ENCODE data around the gene IFT80.
"Not testable (repeated sequence)": the region's sequence is repeated elsewhere in the genome, so short reads cannot be mapped to it uniquely, and the experiment has no call there.

The IFT80 gene

GRCh38 chr3:160373655-160374054 lies 25.4 kb downstream of the IFT80 start:
- no peak for FAIRE-seq
- no peak for TF ChIP-seq CTCF (IDR thresholded peaks at IDR 0.05; ENCODE audit: insufficient read depth, missing control alignments)
- no peak for DNase-seq (ENCODE audit: insufficient read length, low spot score)

- FAIRE-seq, result no peak
- no peak for TF ChIP-seq CTCF (IDR thresholded peaks at IDR 0.05; ENCODE audit: insufficient read depth, missing control alignments)
- DNase-seq (ENCODE audit: insufficient read length, low spot score), result no peak
These were observed 26.2 kb downstream of the IFT80 start for GRCh38 chr3:160372780-160373179.

GRCh38 chr3:160370987-160371857 lies 27.8 kb downstream of the IFT80 start:
- FAIRE-seq (peak; percentile 99), DNase-seq (ENCODE audit: insufficient read length, low spot score) (no peak)
- no peak for TF ChIP-seq CTCF (IDR thresholded peaks at IDR 0.05; ENCODE audit: insufficient read depth, missing control alignments)

GRCh38 chr3:160369784-160370183 lies 29.2 kb downstream of the IFT80 start:
- FAIRE-seq, result no peak
- no peak for DNase-seq (ENCODE audit: insufficient read length, low spot score)
- no peak for TF ChIP-seq CTCF (IDR thresholded peaks at IDR 0.05; ENCODE audit: insufficient read depth, missing control alignments)

GRCh38 chr3:160368804-160369203 lies 30.2 kb downstream of the IFT80 start:
- DNase-seq (ENCODE audit: insufficient read length, low spot score), result no peak
- no peak for FAIRE-seq
- TF ChIP-seq CTCF (IDR thresholded peaks at IDR 0.05; ENCODE audit: insufficient read depth, missing control alignments), result no peak

- DNase-seq (ENCODE audit: insufficient read length, low spot score) (no peak), FAIRE-seq (no peak)
These were observed 33.0 kb downstream of the IFT80 start for GRCh38 chr3:160365869-160366522.

GRCh38 chr3:160362896-160363295 lies 36.1 kb downstream of the IFT80 start:
- not testable (repeated sequence) for FAIRE-seq; DNase-seq (ENCODE audit: insufficient read length, low spot score)

More at GRCh38 chr3:160365869-160366522, 33.0 kb downstream of the IFT80 start:
- TF ChIP-seq CTCF (IDR thresholded peaks at IDR 0.05; ENCODE audit: insufficient read depth, missing control alignments), result no peak

Measured in D721Med (cell line).